SK-N-MC (cell line): Measurements from ENCODE around the gene PARM1.

Source experiments
- EZH2 ChIP-seq: fragments of 200-600 bp; sonication (generic); IDR thresholded peaks from one replicate; pipeline ENCODE4 v1.6.1; 2017; ENCODE audit warnings: antibody characterized with exemption
- FOXP2 ChIP-seq: optimal IDR thresholded peaks from 2 replicates; pipeline ENCODE3; 2011; ENCODE audit warnings: mild to moderate bottlenecking, moderate library complexity; ENCODE audit not compliant: insufficient read depth; ENCODE audit errors: extremely low read length, control extremely low read depth

- no peak for TF ChIP-seq EZH2
- no peak for TF ChIP-seq FOXP2
Measured at GRCh38 chr4:74933562-74934015, 673 bp downstream of the PARM1 start.
